Measurements from ENCODE around the gene HBD.

The HBD gene

DNA sequence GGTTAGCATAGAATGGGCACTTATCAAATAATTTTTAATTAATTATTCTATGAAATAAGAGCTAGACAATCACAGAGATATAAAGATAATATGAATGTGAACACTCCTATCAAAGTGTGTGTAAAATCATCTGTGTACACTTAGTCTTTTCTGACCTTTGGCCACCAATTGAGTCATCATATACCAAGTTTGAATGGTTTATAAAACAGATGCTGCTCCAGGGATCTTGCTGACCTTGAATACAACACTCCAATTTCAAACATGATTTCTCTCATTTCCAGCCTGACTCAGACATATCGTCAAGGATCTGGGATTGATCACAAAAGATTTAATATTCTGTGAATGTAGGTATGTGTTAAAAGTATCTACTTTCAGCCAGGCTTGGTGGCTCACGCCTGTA, 30.9 kb downstream of the HBD start:
- in situ Hi-C loops (cut with MboI; ENCODE audit: low pct_unique_long_range_greater_than_20kb, low sequenced_read_pairs) = no loop called here

DNA sequence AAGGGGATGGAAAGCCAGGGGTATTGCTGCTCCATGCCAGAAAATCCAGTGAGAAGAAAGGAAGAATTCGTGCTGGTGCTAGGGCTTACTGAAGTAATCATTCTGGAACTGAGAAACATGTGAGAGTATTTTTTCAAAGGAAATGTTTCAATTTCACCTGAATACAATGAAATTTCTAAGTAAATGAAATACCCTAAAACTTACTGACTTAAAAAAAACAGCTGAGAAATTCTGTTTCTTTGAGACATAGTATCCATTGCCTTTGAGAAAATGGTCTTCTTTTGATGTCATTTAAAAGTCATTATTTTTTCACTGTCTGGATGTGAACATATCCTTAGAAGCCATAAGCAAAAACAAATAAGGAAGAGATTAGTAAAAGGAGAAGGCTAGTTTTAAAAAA, 33.7 kb downstream of the HBD start, which contains the start of gene OR51V1:
OR51V1 (minus strand) TSS at position 101 of the 400 bp plus-strand sequence; CDS start at position 101, 0 bp downstream.
- in situ Hi-C loops (cut with MboI; ENCODE audit: low pct_unique_long_range_greater_than_20kb, low sequenced_read_pairs) = no loop called here
- DNase-seq = no peak

More for the DNA sequence above, 30.9 kb downstream of the HBD start:
- no peak for DNase-seq

DNA sequence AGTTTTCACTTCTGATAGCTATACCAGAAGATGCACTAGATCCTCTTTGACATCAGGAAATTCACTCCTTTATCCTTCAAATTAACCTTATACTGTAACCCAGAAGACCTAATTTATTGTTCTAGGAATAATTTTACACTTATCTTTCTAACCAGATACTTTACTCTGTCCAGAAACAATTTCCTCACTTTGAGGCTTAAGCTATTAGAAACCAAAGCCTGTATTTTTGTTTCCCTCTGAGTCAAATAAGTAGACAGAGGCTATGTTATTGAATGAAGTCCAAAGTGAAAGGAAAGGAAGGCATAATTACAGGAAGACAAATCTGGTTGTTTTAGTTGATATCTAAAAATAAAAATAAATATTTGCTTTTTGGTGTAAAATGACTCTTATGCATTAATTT, 36.0 kb downstream of the HBD start:
- no peak for DNase-seq
- in situ Hi-C loops (cut with MboI; ENCODE audit: low pct_unique_long_range_greater_than_20kb, low sequenced_read_pairs) = no loop called here

DNA sequence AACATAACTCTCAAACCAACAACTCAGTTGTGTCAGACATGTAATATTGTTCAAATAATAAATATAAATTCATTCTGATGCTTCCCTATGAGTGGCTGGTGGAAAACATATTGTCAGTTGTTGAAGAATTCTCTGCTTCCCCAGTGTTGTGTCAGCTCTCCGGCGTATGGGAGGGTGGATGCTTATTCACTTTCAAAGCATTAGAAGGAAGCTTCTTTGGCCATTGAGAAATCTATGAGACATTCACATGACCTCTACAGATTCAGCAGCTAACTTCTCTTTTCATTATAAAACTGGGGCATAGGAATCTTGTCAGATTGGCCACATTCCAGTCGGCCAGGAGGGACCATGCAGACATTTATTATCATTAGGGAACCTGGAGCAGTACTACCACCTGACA, 36.7 kb downstream of the HBD start:
- DNase-seq = no peak
- in situ Hi-C loops (cut with MboI; ENCODE audit: low pct_unique_long_range_greater_than_20kb, low sequenced_read_pairs) = no loop called here

DNA sequence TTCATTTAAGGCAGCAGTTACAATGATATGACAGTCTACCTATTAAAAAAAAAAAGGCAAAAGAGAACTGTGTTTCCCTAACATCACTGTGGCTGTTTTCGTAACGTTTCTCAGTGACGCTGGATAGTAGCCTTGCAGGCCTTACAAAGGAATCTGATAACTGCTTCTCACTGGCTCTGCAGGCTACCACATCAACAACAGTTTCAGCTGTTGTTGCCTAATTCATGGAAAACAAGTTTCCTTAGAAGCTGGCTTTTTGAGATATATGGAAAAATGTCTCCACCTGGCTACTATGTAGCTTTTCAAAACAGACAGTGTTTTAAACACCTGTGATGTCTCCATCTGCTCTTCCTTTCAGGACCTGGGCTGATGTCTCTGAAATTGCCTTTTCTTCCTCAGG, 37.6 kb downstream of the HBD start:
- in situ Hi-C loops (cut with MboI; ENCODE audit: low pct_unique_long_range_greater_than_20kb, low sequenced_read_pairs) = no loop called here
- no peak for DNase-seq

DNA sequence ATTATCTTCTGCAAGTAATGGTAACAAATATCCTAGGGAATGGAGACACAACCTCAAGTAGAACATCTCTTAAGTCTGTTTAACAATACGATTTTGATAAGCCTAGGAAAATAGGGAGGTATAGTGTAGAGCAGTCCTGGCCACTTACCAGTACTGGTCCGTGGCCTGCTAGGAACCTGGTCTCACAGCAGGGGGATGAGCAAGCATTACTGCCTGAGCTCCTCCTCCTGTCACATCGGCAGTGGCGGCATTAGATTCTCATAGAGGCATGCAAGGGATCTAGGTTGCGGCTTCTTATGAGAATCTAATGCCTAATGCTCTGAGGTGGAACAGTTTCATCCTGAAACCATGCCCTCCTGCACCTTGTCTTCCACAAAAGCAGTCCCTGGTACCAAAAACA, 38.2 kb downstream of the HBD start:
- in situ Hi-C loops (cut with MboI; ENCODE audit: low pct_unique_long_range_greater_than_20kb, low sequenced_read_pairs) = no loop called here

DNA sequence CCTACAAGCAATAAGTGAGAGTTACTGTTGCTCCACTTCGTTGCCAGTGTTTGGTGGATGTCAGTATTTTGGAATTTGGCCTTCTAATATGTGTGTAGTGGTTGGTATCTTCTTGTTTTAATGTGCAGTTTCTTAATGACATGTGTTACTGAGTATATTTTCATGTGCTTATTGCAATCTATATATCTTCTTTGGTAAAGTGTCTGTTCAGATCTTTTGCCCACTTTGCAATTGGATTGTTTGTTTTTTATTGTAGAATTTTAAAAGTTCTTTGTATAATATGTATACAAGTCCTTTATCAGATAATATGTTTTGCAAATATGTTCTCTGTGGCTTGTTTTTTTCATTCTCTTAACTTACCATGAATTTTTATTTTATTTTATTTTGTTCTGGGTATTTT, 41.5 kb downstream of the HBD start:
- in situ Hi-C loops (cut with MboI; ENCODE audit: low pct_unique_long_range_greater_than_20kb, low sequenced_read_pairs) = no loop called here
- no peak for DNase-seq

More for the DNA sequence above, 38.2 kb downstream of the HBD start:
- DNase-seq = no peak

DNA sequence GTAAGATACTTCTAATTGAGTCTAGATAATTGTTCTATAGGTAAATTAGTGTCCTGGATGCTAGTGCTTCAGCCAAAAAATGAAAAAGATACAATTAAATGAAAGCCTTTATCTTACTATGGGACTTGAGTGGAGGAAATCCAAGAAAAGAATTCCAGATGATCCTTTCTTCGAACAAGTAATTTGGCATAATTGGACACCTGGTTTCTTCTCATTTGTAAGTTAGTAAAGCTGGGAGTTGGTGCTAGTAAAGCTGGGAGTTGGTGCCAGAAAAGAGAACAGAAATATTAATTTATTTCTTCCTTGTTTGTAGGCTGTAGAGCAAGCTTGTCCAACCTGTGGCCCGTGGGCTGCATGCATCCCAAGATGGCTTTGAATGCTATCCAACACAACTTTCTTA, 46.1 kb downstream of the HBD start:
- in situ Hi-C loops (cut with MboI; ENCODE audit: low pct_unique_long_range_greater_than_20kb, low sequenced_read_pairs) = no loop called here
- DNase-seq = no peak

All from KBM-7 (cell line).